K562 (cell line): Measurements from ENCODE around the gene FOXJ2. TPM values are rescaled to one million over a fixed set of nuclear protein-coding genes. Genes with fewer than 3 reads are reported as not detected.

ENCODE experiments used
- ATAC-seq: fragments of 200-7000 bp; cut with Tn5 transposase; 3 replicates; pipeline ENCODE4 v1.9.1; 2020; ENCODE audit warnings: moderate library complexity
- BruUV-seq: library from RNA; stranded (reverse); fragments of 400-500 nt; replicated peaks from 2 replicates; lab custom pipeline; 2021; lab: Mats Ljungman, UMichigan
- CTCF ChIA-PET: fragments of 300-600 bp; formaldehyde crosslinking; extraction: SDS; loops from one replicate; lab custom pipeline; 2021; ENCODE audit warnings: low intra/inter-chr PET ratio; lab: Yijun Ruan, JAX
- POLR2A ChIA-PET: fragments of 300-600, 350-650 bp; sonication (Branson Sonifier 250); formaldehyde crosslinking; extraction: SDS; loops from one replicate; lab custom pipeline; 2021; ENCODE audit warnings: antibody characterized with exemption, inconsistent platforms; lab: Yijun Ruan, JAX
- DNase-seq, 4 experiments: peaks; one replicate each; pipeline versions ENCODE4 v3.0.0 to v3.0.0-alpha.2; 2011 to 2018; ENCODE audit warnings: low spot score in 3 of 4, mixed read lengths in 3 of 4; ENCODE audit errors: extremely low read depth in 1 of 4
- FAIRE-seq: peaks from 2 replicates; lab custom pipeline; 2011; peaks lifted over from hg19 to GRCh38; lab: Jason Lieb, UNC
- H2AFZ ChIP-seq: 2 replicates; pipeline ENCODE4 v1.6.0; 2011; ENCODE audit warnings: low read depth, low read length, control low read depth, inconsistent platforms
- H3K27ac ChIP-seq: fragments of 200-600 bp; 3 replicates; pipeline ENCODE4 v1.8.0; 2011; ENCODE audit warnings: low read depth, mild to moderate bottlenecking, control low read depth, inconsistent platforms, low read length, moderate library complexity, mixed read lengths; ENCODE audit errors: extremely low read depth
- H3K27me3 ChIP-seq, 2 experiments: fragments of 300-600 bp in 1 of 2; 2 replicates in 1 of 2; 3 replicates in 1 of 2; pipeline versions ENCODE4 v1.6.0 to v1.8.0; 2011; ENCODE audit warnings: inconsistent platforms in 2 of 2, low read length in 2 of 2, mild to moderate bottlenecking in 1 of 2, mixed read lengths in 1 of 2, moderate library complexity in 1 of 2; ENCODE audit not compliant: control insufficient read depth in 2 of 2, insufficient read depth in 2 of 2
- H3K36me3 ChIP-seq: fragments of 300-600 bp; 3 replicates; pipeline ENCODE4 v1.8.0; 2011; ENCODE audit warnings: mild to moderate bottlenecking, low read length, inconsistent platforms; ENCODE audit not compliant: control insufficient read depth, insufficient read depth
- H3K4me1 ChIP-seq, 2 experiments: fragments of 200-600 bp in 1 of 2; replicated peaks in 1 of 2; 2 replicates in 1 of 2; 3 replicates in 1 of 2; pipeline versions ENCODE4 v1.5.1 to v1.8.0; 2011; ENCODE audit warnings: inconsistent platforms in 2 of 2, low read length in 2 of 2, mild to moderate bottlenecking in 1 of 2, mixed read lengths in 1 of 2, moderate library complexity in 1 of 2; ENCODE audit not compliant: control insufficient read depth in 2 of 2, insufficient read depth in 2 of 2
- H3K4me2 ChIP-seq: 2 replicates; pipeline ENCODE4 v1.6.1; 2011; ENCODE audit warnings: low read length, control low read depth, inconsistent platforms, mixed read lengths; ENCODE audit not compliant: insufficient read depth
- H3K4me3 ChIP-seq: fragments of 200-600 bp; sonication (generic), shearing (Covaris generic); 2 replicates; pipeline ENCODE4 v1.5.1; 2016; ENCODE audit warnings: control low read depth, inconsistent platforms
- H3K79me2 ChIP-seq: fragments of 200-600 bp; 3 replicates; pipeline ENCODE4 v1.8.0; 2011; ENCODE audit warnings: low read length, inconsistent platforms; ENCODE audit not compliant: control insufficient read depth, insufficient read depth
- H3K9ac ChIP-seq, 2 experiments: 2 replicates each; pipeline versions ENCODE4 v1.6.0 to v1.6.1; 2011; ENCODE audit warnings: low read depth in 2 of 2, low read length in 2 of 2, control low read depth in 1 of 2, inconsistent platforms in 1 of 2, mild to moderate bottlenecking in 1 of 2, mixed read lengths in 1 of 2; ENCODE audit not compliant: insufficient read depth in 1 of 2
- H3K9me1 ChIP-seq: one replicate; pipeline ENCODE4 v1.6.0; 2011; ENCODE audit warnings: inconsistent platforms, mild to moderate bottlenecking, low read length, moderate library complexity; ENCODE audit not compliant: control insufficient read depth, insufficient read depth
- H3K9me3 ChIP-seq: replicated peaks from 2 replicates; pipeline ENCODE4 v1.5.1; 2011; ENCODE audit warnings: low read depth, low read length, inconsistent platforms; ENCODE audit not compliant: control insufficient read depth, insufficient read depth
- H4K20me1 ChIP-seq: replicated peaks from 2 replicates; pipeline ENCODE4 v1.6.1; 2011; ENCODE audit warnings: low read length, inconsistent platforms, mixed read lengths; ENCODE audit not compliant: control insufficient read depth, insufficient read depth
- BHLHE40 ChIP-seq: IDR thresholded peaks from 2 replicates; pipeline ENCODE4 v1.6.1; 2011; ENCODE audit warnings: low read length, improper control_type of control experiment
- CSDE1 ChIP-seq, 2 experiments: fragments of 450-650 bp; IDR thresholded peaks; 2 replicates each; pipeline ENCODE4 v1.6.1; 2016; ENCODE audit warnings: mild to moderate bottlenecking in 1 of 2
- FUS ChIP-seq: fragments of 200-400 bp; formaldehyde crosslinking; optimal IDR thresholded peaks from 2 replicates; pipeline ENCODE3; 2017; ENCODE audit warnings: low read depth, low read length
- GABPB1 ChIP-seq: sonication (generic); formaldehyde crosslinking; IDR thresholded peaks from 2 replicates; pipeline ENCODE4 v1.8.0; 2022; ENCODE audit warnings: mild to moderate bottlenecking, missing genetic modification reagents
- NBN ChIP-seq: fragments of 450-650 bp; IDR thresholded peaks from 2 replicates; pipeline ENCODE4 v1.6.1; 2016; ENCODE audit warnings: low read depth, mild to moderate bottlenecking
- NFIC ChIP-seq: fragments of 450-650 bp; IDR thresholded peaks from 2 replicates; pipeline ENCODE4 v1.6.1; 2017; ENCODE audit warnings: mild to moderate bottlenecking, inconsistent platforms
- TRIM28 ChIP-seq: fragments of 450-650 bp; IDR thresholded peaks from 2 replicates; pipeline ENCODE4 v1.6.1; 2017
- ZFP1 ChIP-seq: fragments of 450-650 bp; formaldehyde crosslinking; IDR thresholded peaks from 2 replicates; pipeline ENCODE4 v1.4.0; 2020; ENCODE audit warnings: mild to moderate bottlenecking, mixed read lengths
- ZNF318 ChIP-seq, 2 experiments: fragments of 450-650 bp; IDR thresholded peaks; 2 replicates each; pipeline ENCODE4 v1.6.1; 2016; ENCODE audit warnings: mild to moderate bottlenecking in 2 of 2, borderline replicate concordance in 1 of 2, low read depth in 1 of 2, moderate library complexity in 1 of 2
- WGBS: fragments of 100-300 bp; shearing (Covaris generic); methylation state at CpG from one replicate; pipeline ENCODE4 v1.1.6; 2016; ENCODE audit warnings: low coverage, mixed read lengths; ENCODE audit not compliant: insufficient coverage; ENCODE audit errors: missing lambda C conversion rate; 5-methylcytosine and 5-hydroxymethylcytosine counted together
- in situ Hi-C: fragments of 300-500 bp; cut with MboI; formaldehyde crosslinking; loops from 4 replicates; pipeline ENCODE4 v1.15.0; 2018; ENCODE audit warnings: inconsistent platforms, mixed read lengths
- intact Hi-C: fragments of 100-400 bp; cut with micrococcal nuclease; formaldehyde crosslinking; loops from 2 replicates; pipeline ENCODE4 v1.14.2; 2022
- polyA plus RNA-seq, 8 experiments: library from polyadenylated mRNA; depleted of rRNA in 4 of 8; stranded (reverse) in 5 of 8; unstranded in 3 of 8; fragments of >200 nt; fragmentation: Nextera tagmentation in 2 of 8; fragmentation: Illumina TruSeq in 1 of 8; extraction: Ambion mirVana in 2 of 8; extraction: Trizol in 1 of 8; gene quantifications; 2 replicates each; pipeline versions ENCODE4 v1.2.1 to v1.2.3, GENCODE V29; 2011 to 2014; ENCODE audit warnings: inconsistent platforms in 1 of 8, missing spikeins in 1 of 8
- total RNA-seq, 7 experiments: library from RNA; depleted of rRNA in 6 of 7; stranded (reverse); fragments of >200 nt in 6 of 7; fragmentation: Illumina TruSeq in 2 of 7; extraction: Trizol in 2 of 7; gene quantifications; 2 replicates each; pipeline versions ENCODE4 v1.2.1 to v1.2.3, GENCODE V29; 2011 to 2021; ENCODE audit warnings: low replicate concordance in 1 of 7

FOXJ2 gene
- total and polyA plus RNA-seq, 9 of the 15 experiments (the other 6 are each of a cell fraction or from before 2014, with no cell fraction given), result 1.0 to 7.5 (median 2.4) TPM

- Histone ChIP-seq H3K9me1 (no peaks in the 10 kb centered on the region), H3K9ac (no peak overlapping the region), H3K9me3 (no peaks in the 10 kb centered on the region), H2AFZ (no peak overlapping the region), H3K79me2 (no peaks in the 10 kb centered on the region), H3K4me2 (no peak overlapping the region), H3K36me3 (peaks cover 10% of the 10 kb centered on the region; the same call in 2 of the 3 replicates), H3K4me3 (no peak overlapping the region), H4K20me1 (no peaks in the 10 kb centered on the region), H3K27ac (no peak overlapping the region), H3K4me1 (peaks cover 9 to 13% of the 10 kb centered on the region in 2 experiments; a peak in 4 of 5 replicates), H3K27me3 (no peaks in the 10 kb centered on the region)
- no TSS peak for BruUV-seq
- TF ChIP-seq NBN, result no peak
- peak; percentile 72 for TF ChIP-seq NFIC
- 54% methylated on average over 2 of the region's 2 CpGs for WGBS
- no peak for ATAC-seq
- in situ Hi-C loops (no loop called here), intact Hi-C loops (no loop called here)
- ChIA-PET CTCF (no interaction called here), POLR2A (interaction anchor here (0.8 kb wide), 1 partner anchor 10 kb away, joined by 3 read pairs; no protein-coding TSS in a partner anchor)
- FAIRE-seq, result no peak
- no peak for DNase-seq
Observed at GRCh38 chr12:8054816-8055215, 22.3 kb downstream of the FOXJ2 start.

- Histone ChIP-seq H3K4me2 (no peak overlapping the region), H3K36me3 (peaks cover 6% of the 10 kb centered on the region; the same call in 2 of the 3 replicates), H3K27me3 (no peaks in the 10 kb centered on the region), H3K9ac (no peak overlapping the region), H3K27ac (no peak overlapping the region), H4K20me1 (no peaks in the 10 kb centered on the region), H3K9me3 (no peaks in the 10 kb centered on the region), H2AFZ (no peak overlapping the region), H3K4me3 (no peak overlapping the region), H3K79me2 (no peaks in the 10 kb centered on the region), H3K4me1 (peaks cover 5 to 8% of the 10 kb centered on the region in 2 experiments; a peak in 4 of 5 replicates), H3K9me1 (no peaks in the 10 kb centered on the region)
- BruUV-seq, result no TSS peak
- no peak for FAIRE-seq
- intact Hi-C loops, result no loop called here
- no peak for ATAC-seq
- ChIA-PET POLR2A (interaction anchor here (0.9 kb wide), 1 partner anchor 9 kb away, joined by 3 read pairs; no protein-coding TSS in a partner anchor), CTCF (interaction anchor here (0.6 kb wide), 1 partner anchor 626 kb away, joined by 3 read pairs; no protein-coding TSS in a partner anchor)
- 24% methylated on average over 2 of the region's 2 CpGs for WGBS
- in situ Hi-C loops, result no loop called here
- DNase-seq, result no peak
- TF ChIP-seq ZFP1 (CRISPR knock-in tag) (no peak), TRIM28 (no peak), ZNF318 (IDR thresholded peaks at IDR 0.05; ENCODE audit: borderline replicate concordance in 1 of 2, low read depth in 1 of 2) (no peak), CSDE1 (IDR thresholded peaks at IDR 0.05) (no peak), GABPB1 (no peak), FUS (no peak), BHLHE40 (no peak)
Observed at GRCh38 chr12:8057306-8057705, 24.8 kb downstream of the FOXJ2 start.
